OCI-LY3 (cell line): ENCODE measurements around the gene TMEM86B.

ENCODE experiments used
- H2AFZ ChIP-seq: fragments of 200-600, 300-600 bp; shearing (Covaris generic); 2 replicates; pipeline ENCODE4 v1.6.0; 2014; ENCODE audit warnings: antibody characterized with exemption, low read depth, low read length
- H3K27ac ChIP-seq: fragments of 200-600, 300-600 bp; sonication (generic); 2 replicates; pipeline ENCODE4 v1.5.1; 2014; ENCODE audit warnings: mild to moderate bottlenecking, low read length, moderate library complexity, mixed read lengths
- H3K27me3 ChIP-seq: fragments of 200-600, 300-600 bp; sonication (generic); 2 replicates; pipeline ENCODE4 v1.6.1; 2014; ENCODE audit warnings: low read depth, low read length, mixed read lengths
- H3K36me3 ChIP-seq: fragments of 200-600, 300-600 bp; sonication (generic); replicated peaks from 2 replicates; pipeline ENCODE3; 2014; ENCODE audit warnings: low read depth, low read length, mixed read lengths
- H3K4me1 ChIP-seq: fragments of 300-600, 200-600 bp; sonication (generic); 2 replicates; pipeline ENCODE4 v1.6.1; 2014; ENCODE audit warnings: low read length, mixed read lengths
- H3K4me2 ChIP-seq: fragments of 200-600, 300-600 bp; sonication (generic); 2 replicates; pipeline ENCODE4 v1.6.1; 2014; ENCODE audit warnings: low read length, mixed read lengths
- H3K4me3 ChIP-seq: fragments of 300-600, 200-600 bp; sonication (generic); 2 replicates; pipeline ENCODE4 v1.5.1; 2014; ENCODE audit warnings: antibody characterized with exemption, mild to moderate bottlenecking, low read length, moderate library complexity
- H3K79me2 ChIP-seq: fragments of 300-600, 200-600 bp; shearing (Covaris generic); 2 replicates; pipeline ENCODE4 v1.6.1; 2014; ENCODE audit warnings: mild to moderate bottlenecking, low read length, mixed read lengths
- H3K9ac ChIP-seq: fragments of 300-600, 200-600 bp; shearing (Covaris generic); 2 replicates; pipeline ENCODE4 v1.6.0; 2014; ENCODE audit warnings: mild to moderate bottlenecking, low read length, moderate library complexity
- H3K9me3 ChIP-seq: fragments of 200-600, 300-600 bp; shearing (Covaris generic); 2 replicates; pipeline ENCODE4 v1.6.1; 2014; ENCODE audit warnings: low read length, mixed read lengths; ENCODE audit not compliant: insufficient read depth
- H4K20me1 ChIP-seq: fragments of 200-600, 300-600 bp; sonication (generic); 2 replicates; pipeline ENCODE4 v1.6.1; 2016; ENCODE audit warnings: low read length, mixed read lengths; ENCODE audit not compliant: insufficient read depth
- CTCF ChIP-seq: fragments of 200-600, 300-600 bp; sonication (generic); IDR thresholded peaks from 2 replicates; pipeline ENCODE4 v1.5.1; 2014; ENCODE audit warnings: antibody characterized with exemption, low read length, low read depth
- EZH2phosphoT487 ChIP-seq: fragments of 200-600 bp; shearing (Covaris generic); IDR thresholded peaks from 2 replicates; pipeline ENCODE4 v1.6.1; 2018; ENCODE audit warnings: antibody characterized with exemption, mixed run types, low read depth

Gene TMEM86B

GRCh38 chr19:55266840-55267239, 38.3 kb upstream of the TMEM86B start:
- no peaks in the 10 kb centered on the region for H3K27me3 ChIP-seq
- no peak overlapping the region for H3K9ac ChIP-seq
- H3K36me3 ChIP-seq = peaks cover 9% of the 10 kb centered on the region
- no peak overlapping the region for H3K27ac ChIP-seq
- no peaks in the 10 kb centered on the region; the same call in 1 of the 2 replicates for H4K20me1 ChIP-seq
- no peak for TF ChIP-seq EZH2phosphoT487
- no peak for TF ChIP-seq CTCF
- H3K4me2 ChIP-seq = no peak overlapping the region
- no peaks in the 10 kb centered on the region for H3K9me3 ChIP-seq
- H3K4me1 ChIP-seq = no peaks in the 10 kb centered on the region
- no peak overlapping the region for H2AFZ ChIP-seq
- H3K4me3 ChIP-seq = no peak overlapping the region
- H3K79me2 ChIP-seq = peaks cover 9% of the 10 kb centered on the region

GRCh38 chr19:55266404-55266803, 37.8 kb upstream of the TMEM86B start:
- Histone ChIP-seq H3K79me2 (peaks cover 9% of the 10 kb centered on the region), H3K4me2 (no peak overlapping the region), H3K9ac (no peak overlapping the region), H3K27ac (no peak overlapping the region), H3K27me3 (no peaks in the 10 kb centered on the region), H3K9me3 (no peaks in the 10 kb centered on the region), H4K20me1 (no peaks in the 10 kb centered on the region; the same call in 1 of the 2 replicates), H3K36me3 (peaks cover 9% of the 10 kb centered on the region), H3K4me1 (no peaks in the 10 kb centered on the region), H2AFZ (no peak overlapping the region), H3K4me3 (no peak overlapping the region)
- TF ChIP-seq EZH2phosphoT487 (no peak), CTCF (no peak)

GRCh38 chr19:55265723-55266386, 37.3 kb upstream of the TMEM86B start:
- no peaks in the 10 kb centered on the region; the same call in 1 of the 2 replicates for H4K20me1 ChIP-seq
- H3K27ac ChIP-seq = no peak overlapping the region
- H3K4me1 ChIP-seq = no peaks in the 10 kb centered on the region
- H2AFZ ChIP-seq = no peak overlapping the region
- H3K4me3 ChIP-seq = no peak overlapping the region
- H3K79me2 ChIP-seq = peaks cover 9% of the 10 kb centered on the region
- H3K9ac ChIP-seq = no peak overlapping the region
- no peaks in the 10 kb centered on the region for H3K27me3 ChIP-seq
- no peak for TF ChIP-seq EZH2phosphoT487
- TF ChIP-seq CTCF = no peak
- no peak overlapping the region for H3K4me2 ChIP-seq
- no peaks in the 10 kb centered on the region for H3K9me3 ChIP-seq
- H3K36me3 ChIP-seq = peaks cover 9% of the 10 kb centered on the region

GRCh38 chr19:55265173-55265572, 36.6 kb upstream of the TMEM86B start:
- Histone ChIP-seq H3K9ac (no peak overlapping the region), H3K4me3 (no peak overlapping the region), H4K20me1 (no peaks in the 10 kb centered on the region; the same call in 1 of the 2 replicates), H3K79me2 (peaks cover 13% of the 10 kb centered on the region), H3K9me3 (no peaks in the 10 kb centered on the region), H3K36me3 (peaks cover 9% of the 10 kb centered on the region), H3K27ac (no peak overlapping the region), H2AFZ (no peak overlapping the region), H3K27me3 (no peaks in the 10 kb centered on the region), H3K4me2 (no peak overlapping the region), H3K4me1 (peaks cover 3% of the 10 kb centered on the region; the same call in 1 of the 2 replicates)
- TF ChIP-seq EZH2phosphoT487 = no peak
- TF ChIP-seq CTCF = no peak
